ENCODE measurements around the gene DAGLA. TPM values are rescaled to one million over a fixed set of nuclear protein-coding genes. Genes with fewer than 3 reads are reported as not detected.
"Not testable (repeated sequence)": the region's sequence is repeated elsewhere in the genome, so short reads cannot be mapped to it uniquely, and the experiment has no call there.

Gene DAGLA
- total RNA-seq, 4 donors from 2014 or later = 1.1 to 5.4 (median 3.0) TPM

DNA sequence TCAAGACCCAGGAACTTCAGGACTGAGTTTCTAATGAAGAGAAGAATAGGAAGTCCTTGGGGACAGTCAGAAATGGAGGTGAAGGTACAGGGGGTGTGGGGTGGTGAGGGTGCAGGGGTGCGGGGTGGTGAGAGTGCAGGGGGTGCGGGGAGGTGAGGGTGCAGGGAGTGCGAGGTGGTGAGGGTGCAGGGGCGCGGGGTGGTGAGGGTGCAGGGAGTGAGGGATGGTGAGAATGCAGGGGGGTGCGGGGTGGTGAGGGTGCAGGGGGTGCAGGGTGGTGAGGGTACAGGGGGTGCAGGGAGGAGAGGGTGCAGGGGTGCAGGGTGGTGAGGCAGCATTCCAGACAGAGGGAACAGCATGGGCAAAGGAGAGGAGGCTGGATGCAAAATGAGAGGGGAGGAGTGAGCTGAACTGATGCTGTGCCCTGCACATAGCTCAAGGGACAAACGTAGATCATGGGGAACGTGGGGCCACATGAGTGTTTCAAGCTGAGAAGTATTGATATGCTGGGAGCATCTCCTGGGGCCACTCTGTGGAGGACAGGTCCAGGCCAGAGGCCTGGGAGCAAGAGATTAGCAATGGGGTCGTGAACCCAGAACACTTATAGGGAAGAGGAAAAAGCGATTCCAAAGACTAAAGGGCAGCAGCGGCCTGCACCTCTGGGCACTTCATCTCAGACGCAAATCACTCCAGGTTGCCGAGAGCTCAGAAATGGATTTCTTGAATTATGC is 23.7 kb upstream of the DAGLA start:
- TF ChIP-seq POLR2A (IDR thresholded peaks at IDR 0.05) = no peak
- TF ChIP-seq, protein P1, sequence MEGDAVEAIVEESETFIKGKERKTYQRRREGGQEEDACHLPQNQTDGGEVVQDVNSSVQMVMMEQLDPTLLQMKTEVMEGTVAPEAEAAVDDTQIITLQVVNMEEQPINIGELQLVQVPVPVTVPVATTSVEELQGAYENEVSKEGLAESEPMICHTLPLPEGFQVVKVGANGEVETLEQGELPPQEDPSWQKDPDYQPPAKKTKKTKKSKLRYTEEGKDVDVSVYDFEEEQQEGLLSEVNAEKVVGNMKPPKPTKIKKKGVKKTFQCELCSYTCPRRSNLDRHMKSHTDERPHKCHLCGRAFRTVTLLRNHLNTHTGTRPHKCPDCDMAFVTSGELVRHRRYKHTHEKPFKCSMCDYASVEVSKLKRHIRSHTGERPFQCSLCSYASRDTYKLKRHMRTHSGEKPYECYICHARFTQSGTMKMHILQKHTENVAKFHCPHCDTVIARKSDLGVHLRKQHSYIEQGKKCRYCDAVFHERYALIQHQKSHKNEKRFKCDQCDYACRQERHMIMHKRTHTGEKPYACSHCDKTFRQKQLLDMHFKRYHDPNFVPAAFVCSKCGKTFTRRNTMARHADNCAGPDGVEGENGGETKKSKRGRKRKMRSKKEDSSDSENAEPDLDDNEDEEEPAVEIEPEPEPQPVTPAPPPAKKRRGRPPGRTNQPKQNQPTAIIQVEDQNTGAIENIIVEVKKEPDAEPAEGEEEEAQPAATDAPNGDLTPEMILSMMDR (IDR thresholded peaks at IDR 0.05) = no peak
- TF ChIP-seq EP300 (IDR thresholded peaks at IDR 0.05) = no peak
- no peak for DNase-seq (ENCODE audit: low spot score in 2 of 2)
- Histone ChIP-seq H3K36me3 (no peaks in the 10 kb centered on the region), H3K27me3 (peaks cover 0 to 6% of the 10 kb centered on the region in 2 donors), H3K27ac (no peak overlapping the region), H3K4me3 (no peak overlapping the region), H3K9me3 (no peaks in the 10 kb centered on the region), H3K4me1 (no peaks in the 10 kb centered on the region)
- WGBS, 2 donors = 84 to 89% methylated on average over 13 of the region's 13 CpGs

DNA sequence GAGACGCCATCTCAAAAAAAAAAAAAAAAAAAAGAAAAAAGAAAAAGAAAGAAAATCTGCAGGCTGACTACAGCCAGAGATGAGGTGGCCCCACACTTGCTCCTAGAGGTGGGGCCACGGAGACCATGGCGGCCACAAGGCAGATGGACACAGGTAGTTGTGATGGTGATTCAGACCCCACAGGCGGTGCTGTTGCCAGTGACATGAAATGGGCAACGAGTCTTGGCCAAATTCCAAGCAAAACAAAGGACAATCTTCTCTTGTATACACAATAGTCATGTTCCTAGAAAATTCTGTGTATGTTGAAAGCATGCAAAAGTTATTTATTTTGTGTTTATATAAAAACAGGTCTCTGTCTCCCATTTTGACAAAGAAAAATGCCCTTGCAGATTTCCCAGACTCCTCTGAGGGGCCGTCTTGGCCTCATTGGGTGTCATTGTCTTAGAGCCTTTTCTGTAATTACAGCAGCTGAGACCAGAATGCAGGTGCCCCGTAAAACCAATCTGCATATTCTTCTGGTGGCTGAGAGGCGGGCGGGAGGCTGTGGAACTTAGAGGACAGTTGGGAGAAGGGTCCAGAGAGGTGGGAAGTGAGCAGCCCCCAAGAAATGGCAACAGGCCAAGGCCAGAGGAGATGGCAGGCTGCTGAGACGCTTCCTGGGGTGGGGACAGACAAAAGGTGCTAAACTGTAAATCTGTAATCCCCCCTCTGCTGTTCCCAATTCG is 22.5 kb upstream of the DAGLA start:
- Histone ChIP-seq H3K36me3 (no peaks in the 10 kb centered on the region), H3K4me3 (no peak overlapping the region), H3K4me1 (no peaks in the 10 kb centered on the region), H3K27me3 (peaks cover 0 to 6% of the 10 kb centered on the region in 2 donors), H3K27ac (no peak overlapping the region), H3K9me3 (no peaks in the 10 kb centered on the region)
- 51 to 58% methylated on average over 11 of the region's 11 CpGs for WGBS, 2 donors
- TF ChIP-seq EP300 (IDR thresholded peaks at IDR 0.05) (no peak), POLR2A (IDR thresholded peaks at IDR 0.05) (no peak)
- TF ChIP-seq, protein P1 (IDR thresholded peaks at IDR 0.05) = no peak
- no peak for DNase-seq (ENCODE audit: low spot score in 2 of 2)

DNA sequence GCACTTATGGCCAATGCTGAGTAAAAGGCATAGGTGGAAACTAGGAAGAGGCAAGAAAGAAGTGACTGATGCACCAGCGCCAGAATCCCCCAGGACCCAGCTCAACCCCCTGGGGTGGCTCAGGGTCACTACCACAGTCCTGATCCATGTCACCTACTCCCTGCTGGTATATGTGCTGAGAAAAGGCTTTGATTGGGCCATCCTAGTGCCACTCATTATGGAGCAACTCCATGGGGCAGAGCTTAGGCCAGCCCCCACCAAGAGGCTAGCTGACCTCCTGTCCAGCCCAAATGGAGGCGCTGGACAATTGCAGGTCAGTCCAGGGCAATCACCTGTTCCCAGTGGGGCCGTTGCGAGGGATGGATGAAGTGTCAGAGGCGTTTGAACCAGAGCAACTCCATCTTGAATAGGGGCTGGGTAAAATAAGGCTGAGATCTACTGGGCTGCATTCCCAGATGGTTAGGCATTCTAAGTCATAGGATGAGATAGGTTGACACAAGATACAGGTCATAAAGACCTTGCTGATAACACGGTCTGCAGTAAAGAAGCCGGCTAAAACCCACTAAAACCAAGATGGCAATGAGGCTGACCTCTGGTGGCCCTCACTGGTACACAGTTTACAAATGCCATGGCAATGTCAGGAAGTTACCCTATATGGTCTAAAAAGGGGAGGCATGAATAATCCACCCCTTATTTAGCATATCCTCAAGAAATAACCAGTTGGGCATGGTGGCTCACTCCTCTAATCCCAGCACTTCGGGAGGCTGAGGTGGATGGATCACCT is 20.6 kb upstream of the DAGLA start:
- Histone ChIP-seq H3K4me3 (no peak overlapping the region), H3K27ac (no peak overlapping the region), H3K4me1 (no peaks in the 10 kb centered on the region), H3K36me3 (no peaks in the 10 kb centered on the region), H3K27me3 (no peaks in the 10 kb centered on the region), H3K9me3 (no peaks in the 10 kb centered on the region)
- TF ChIP-seq, protein P1 (IDR thresholded peaks at IDR 0.05) = no peak
- no peak for TF ChIP-seq EP300 (IDR thresholded peaks at IDR 0.05)
- TF ChIP-seq POLR2A (IDR thresholded peaks at IDR 0.05) = no peak
- WGBS, 2 donors = 79 to 80% methylated on average over 8 of the region's 8 CpGs
- no peak for DNase-seq (ENCODE audit: low spot score in 2 of 2)

DNA sequence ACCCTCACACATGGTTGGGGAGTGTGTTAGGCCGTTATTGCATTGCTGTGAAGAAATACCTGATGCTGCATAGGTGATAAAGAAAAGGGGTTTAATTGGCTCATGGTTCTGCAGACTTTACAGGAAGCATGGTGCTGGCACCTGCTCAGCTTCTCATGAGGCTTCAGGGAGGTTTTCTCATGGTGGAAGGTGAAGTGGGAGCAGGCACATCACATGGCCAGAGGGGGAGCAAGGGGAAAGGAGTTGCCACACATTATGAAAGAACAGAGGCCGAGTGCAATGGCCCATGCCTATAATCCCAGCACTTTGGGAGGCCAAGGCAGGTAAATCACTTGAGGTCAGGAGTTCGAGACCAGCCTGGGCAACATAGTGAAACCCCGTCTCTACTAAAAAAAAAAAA is 19.2 kb upstream of the DAGLA start:
- WGBS, 2 donors = 73 to 79% methylated on average over 4 of the region's 4 CpGs
- H3K4me1 ChIP-seq; H3K4me3 ChIP-seq; H3K36me3 ChIP-seq; DNase-seq (ENCODE audit: low spot score in 2 of 2); H3K27ac ChIP-seq; H3K9me3 ChIP-seq; H3K27me3 ChIP-seq: not testable (repeated sequence)

DNA sequence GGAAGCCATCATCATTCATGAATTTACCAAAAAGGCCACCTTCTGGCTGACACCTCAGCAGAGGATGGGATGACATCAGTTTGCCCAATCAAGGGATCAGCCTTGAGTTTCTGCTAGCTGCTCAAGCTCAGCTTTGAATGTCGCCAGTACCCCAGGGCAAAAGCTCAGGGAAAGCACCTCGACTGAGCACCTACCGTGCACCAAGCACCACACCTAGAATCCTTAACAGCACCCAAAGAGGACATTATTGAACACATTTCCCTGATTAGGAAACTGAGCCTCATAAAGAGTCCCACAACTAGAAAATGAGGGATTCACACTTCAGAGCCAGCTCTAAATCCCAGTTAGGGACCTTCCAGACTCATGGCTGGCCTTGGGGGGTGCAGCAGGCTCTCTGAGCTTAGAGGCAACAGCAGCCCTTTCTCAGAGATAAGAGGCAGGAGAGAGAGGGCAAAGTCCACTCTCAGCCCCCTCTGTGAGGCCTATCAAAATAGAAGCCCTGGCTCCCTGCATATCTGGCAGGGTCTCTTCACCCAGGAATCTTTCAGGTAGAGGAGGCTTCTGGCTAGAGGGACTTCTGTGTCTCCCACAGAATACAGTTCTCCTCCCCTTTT is 13.4 kb upstream of the DAGLA start:
- no peaks in the 10 kb centered on the region for H3K4me1 ChIP-seq
- H3K27me3 ChIP-seq = no peaks in the 10 kb centered on the region
- no peaks in the 10 kb centered on the region for H3K9me3 ChIP-seq
- no peak overlapping the region for H3K4me3 ChIP-seq
- DNase-seq (ENCODE audit: low spot score in 2 of 2) = no peak
- no peak overlapping the region for H3K27ac ChIP-seq
- TF ChIP-seq EP300 (IDR thresholded peaks at IDR 0.05) = no peak
- no peak for TF ChIP-seq POLR2A (IDR thresholded peaks at IDR 0.05)
- TF ChIP-seq, protein P1 (IDR thresholded peaks at IDR 0.05) = no peak
- no peaks in the 10 kb centered on the region for H3K36me3 ChIP-seq
- 87 to 89% methylated on average over 3 of the region's 3 CpGs for WGBS, 2 donors

Measured in tibial nerve (tissue), 4 donors.